Activated CD4-positive, alpha-beta memory T cell treated with anti-CD3 and anti-CD28 coated beads, Interleukin-2, amount 10 ng/mL, durations not matched to agents 7 days and 5 days (primary cell): ENCODE results near the gene EBI3. TPM values are rescaled to one million over a fixed set of nuclear protein-coding genes. Genes with fewer than 3 reads are reported as not detected.
"Not testable (repeated sequence)": the region's sequence is repeated elsewhere in the genome, so short reads cannot be mapped to it uniquely, and the experiment has no call there.

Source experiments
- CTCF ChIA-PET: fragments of 350-600 bp; sonication (Branson Sonifier 250); formaldehyde crosslinking; loops from one replicate; lab custom pipeline; 2021; ENCODE audit warnings: antibody characterized with exemption, inconsistent platforms; lab: Charles Lee
- POLR2A ChIA-PET: fragments of 350-600 bp; sonication (Branson Sonifier 250); formaldehyde crosslinking; loops from one replicate; lab custom pipeline; 2021; ENCODE audit warnings: antibody characterized with exemption; lab: Charles Lee
- DNase-seq: peaks from one replicate; pipeline ENCODE4 v3.0.0-alpha.2; 2020
- H3K27ac Mint-ChIP-seq: one replicate; pipeline ENCODE4 v1.8.0; 2021; ENCODE audit warnings: mild to moderate bottlenecking, mixed read lengths
- H3K27me3 Mint-ChIP-seq: one replicate; pipeline ENCODE4 v1.8.0; 2021; ENCODE audit warnings: mixed read lengths
- H3K36me3 Mint-ChIP-seq: one replicate; pipeline ENCODE4 v1.8.0; 2021; ENCODE audit warnings: low read depth, mixed read lengths
- H3K4me1 Mint-ChIP-seq: one replicate; pipeline ENCODE4 v1.8.0; 2021; ENCODE audit warnings: mixed read lengths
- H3K4me3 Mint-ChIP-seq: one replicate; pipeline ENCODE4 v1.8.0; 2021; ENCODE audit warnings: mild to moderate bottlenecking, mixed read lengths
- H3K9me3 Mint-ChIP-seq: one replicate; pipeline ENCODE4 v1.8.0; 2021; ENCODE audit warnings: mixed read lengths
- total RNA-seq, 2 experiments: library from RNA; stranded (reverse); gene quantifications; one replicate each; pipeline ENCODE4 v1.2.3, GENCODE V29; 2021

Gene EBI3
- total RNA-seq, 2 experiments from 2014 or later = 4.0 TPM

- not testable (repeated sequence) for DNase-seq, H3K27me3 Mint-ChIP-seq, H3K27ac Mint-ChIP-seq, H3K4me3 Mint-ChIP-seq, H3K9me3 Mint-ChIP-seq, H3K36me3 Mint-ChIP-seq, H3K4me1 Mint-ChIP-seq
- POLR2A ChIA-PET = interaction anchor here (0.6 to 1.5 kb wide), 4 partner anchors 13 to 170 kb away, joined by 3 to 9 read pairs (median 4); partner anchors contain the start of genes CHAF1A and YJU2
- CTCF ChIA-PET = interaction anchor here (0.5 to 2.3 kb wide), 8 partner anchors 10 to 342 kb away, joined by 3 to 7 read pairs (median 4); partner anchors contain the start of gene YJU2
These were observed 2.8 kb downstream of the EBI3 start for GRCh38 chr19:4232139-4232538.

GRCh38 chr19:4232614-4233281 lies 3.4 kb downstream of the EBI3 start:
- no peak overlapping the region for H3K4me3 Mint-ChIP-seq
- CTCF ChIA-PET = interaction anchor here (0.5 to 2.3 kb wide), 8 partner anchors 9 to 343 kb away, joined by 3 to 7 read pairs (median 4); partner anchors contain the start of gene YJU2
- no peaks in the 10 kb centered on the region for H3K27me3 Mint-ChIP-seq
- DNase-seq = no peak
- H3K27ac Mint-ChIP-seq = no peak overlapping the region
- peaks cover 2% of the 10 kb centered on the region for H3K4me1 Mint-ChIP-seq
- no peaks in the 10 kb centered on the region for H3K36me3 Mint-ChIP-seq
- no peaks in the 10 kb centered on the region for H3K9me3 Mint-ChIP-seq
- POLR2A ChIA-PET = interaction anchor here (0.8 to 1.5 kb wide), 3 partner anchors 14 to 169 kb away, joined by 3 to 9 read pairs (median 4); partner anchors contain the start of genes CHAF1A and YJU2

- no peaks in the 10 kb centered on the region for H3K27me3 Mint-ChIP-seq
- ChIA-PET CTCF (interaction anchor here (1.0 to 2.3 kb wide), 7 partner anchors 9 to 34 kb away, joined by 3 to 7 read pairs (median 5); partner anchors contain the start of gene YJU2), POLR2A (interaction anchor here (0.6 to 1.0 kb wide), 2 partner anchors 21 to 246 kb away, joined by 3 read pairs; no protein-coding TSS in a partner anchor)
- H3K36me3 Mint-ChIP-seq = no peaks in the 10 kb centered on the region
- no peak overlapping the region for H3K4me3 Mint-ChIP-seq
- H3K4me1 Mint-ChIP-seq = peaks cover 2% of the 10 kb centered on the region
- peak; percentile 77 for DNase-seq
- no peak overlapping the region for H3K27ac Mint-ChIP-seq
- no peaks in the 10 kb centered on the region for H3K9me3 Mint-ChIP-seq
These were observed 4.0 kb downstream of the EBI3 start for GRCh38 chr19:4233282-4233853.

- no peak for DNase-seq
- Mint-ChIP-seq H3K4me1 (peaks cover 2% of the 10 kb centered on the region), H3K27me3 (no peaks in the 10 kb centered on the region), H3K4me3 (no peak overlapping the region), H3K9me3 (no peaks in the 10 kb centered on the region), H3K36me3 (no peaks in the 10 kb centered on the region), H3K27ac (no peak overlapping the region)
- ChIA-PET POLR2A (interaction anchor here (1.3 kb wide), 1 partner anchor 13 kb away, joined by 4 read pairs; the partner anchor contains the start of gene YJU2), CTCF (interaction anchor here (0.6 to 1.7 kb wide), 4 partner anchors 10 to 150 kb away, joined by 5 read pairs; partner anchors contain the start of gene YJU2)
These were observed 5.0 kb downstream of the EBI3 start for GRCh38 chr19:4234142-4234861.

GRCh38 chr19:4234862-4235201 lies 5.5 kb downstream of the EBI3 start:
- H3K27me3 Mint-ChIP-seq = no peaks in the 10 kb centered on the region
- ChIA-PET POLR2A (interaction anchor here (1.3 kb wide), 1 partner anchor 12 kb away, joined by 4 read pairs; the partner anchor contains the start of gene YJU2), CTCF (interaction anchor here (1.4 to 1.7 kb wide), 2 partner anchors 9 to 12 kb away, joined by 5 read pairs; partner anchors contain the start of gene YJU2)
- no peaks in the 10 kb centered on the region for H3K9me3 Mint-ChIP-seq
- peaks cover 2% of the 10 kb centered on the region for H3K4me1 Mint-ChIP-seq
- H3K27ac Mint-ChIP-seq = no peak overlapping the region
- H3K4me3 Mint-ChIP-seq = no peak overlapping the region
- no peaks in the 10 kb centered on the region for H3K36me3 Mint-ChIP-seq
- no peak for DNase-seq

- H3K27me3 Mint-ChIP-seq, H3K4me3 Mint-ChIP-seq, H3K36me3 Mint-ChIP-seq, DNase-seq, H3K9me3 Mint-ChIP-seq, H3K4me1 Mint-ChIP-seq, CTCF ChIA-PET, H3K27ac Mint-ChIP-seq, POLR2A ChIA-PET: not testable (repeated sequence)
These were observed 8.2 kb downstream of the EBI3 start for GRCh38 chr19:4237510-4237909.

- no peak overlapping the region for H3K4me3 Mint-ChIP-seq
- H3K4me1 Mint-ChIP-seq = peaks cover 1% of the 10 kb centered on the region
- peaks cover 4% of the 10 kb centered on the region for H3K9me3 Mint-ChIP-seq
- POLR2A ChIA-PET = no interaction called here
- H3K27me3 Mint-ChIP-seq = peaks cover 4% of the 10 kb centered on the region
- CTCF ChIA-PET = interaction anchor here (0.6 kb wide), 1 partner anchor 134 kb away, joined by 4 read pairs; no protein-coding TSS in a partner anchor
- DNase-seq = no peak
- H3K27ac Mint-ChIP-seq = no peak overlapping the region
- H3K36me3 Mint-ChIP-seq = peaks cover 5% of the 10 kb centered on the region
These were observed 9.5 kb downstream of the EBI3 start for GRCh38 chr19:4238831-4239230.

GRCh38 chr19:4241824-4242430 lies 12.6 kb downstream of the EBI3 start:
- peaks cover 5% of the 10 kb centered on the region for H3K36me3 Mint-ChIP-seq
- H3K27me3 Mint-ChIP-seq = peaks cover 4% of the 10 kb centered on the region
- DNase-seq = no peak
- H3K9me3 Mint-ChIP-seq = peaks cover 4% of the 10 kb centered on the region
- H3K4me1 Mint-ChIP-seq = peaks cover 8% of the 10 kb centered on the region
- no peak overlapping the region for H3K4me3 Mint-ChIP-seq
- H3K27ac Mint-ChIP-seq = no peak overlapping the region
- ChIA-PET POLR2A (no interaction called here), CTCF (interaction anchor here (1.0 kb wide), 2 partner anchors 9 to 254 kb away, joined by 5 to 7 read pairs; no protein-coding TSS in a partner anchor)

GRCh38 chr19:4245938-4246337 lies 16.6 kb downstream of the EBI3 start:
- CTCF ChIA-PET, DNase-seq, H3K9me3 Mint-ChIP-seq, POLR2A ChIA-PET, H3K27me3 Mint-ChIP-seq: not testable (repeated sequence)
- peak overlapping the region; percentile 89 for H3K27ac Mint-ChIP-seq
- peak overlapping the region; percentile 80 for H3K4me3 Mint-ChIP-seq
- H3K36me3 Mint-ChIP-seq = peaks cover 26% of the 10 kb centered on the region
- peaks cover 19% of the 10 kb centered on the region for H3K4me1 Mint-ChIP-seq

GRCh38 chr19:4246767-4247593 lies 17.7 kb downstream of the EBI3 start, which contains the start of gene YJU2:
TSS of gene YJU2 (plus strand) at chr19:4247080. CDS start at chr19:4247147, 67 bp downstream.
- peak within 1 kb of the TSS; percentile 89 for H3K27ac Mint-ChIP-seq
- H3K27me3 Mint-ChIP-seq = peaks cover 2% of the 10 kb centered on the region
- ChIA-PET POLR2A (interaction anchor here (0.7 to 1.3 kb wide), 22 partner anchors 10 to 485 kb away, joined by 3 to 12 read pairs (median 4); partner anchors contain the start of genes CHAF1A, EBI3, EEF2 and HDGFL2), CTCF (interaction anchor here (0.6 to 1.3 kb wide), 12 partner anchors 13 to 1581 kb away, joined by 3 to 10 read pairs (median 4); partner anchors contain the start of genes CHAF1A, HDGFL2 and SH3GL1)
- peaks cover 2% of the 10 kb centered on the region for H3K9me3 Mint-ChIP-seq
- H3K4me1 Mint-ChIP-seq = peaks cover 19% of the 10 kb centered on the region
- H3K36me3 Mint-ChIP-seq = peaks cover 31% of the 10 kb centered on the region
- DNase-seq = peak; percentile 99
- H3K4me3 Mint-ChIP-seq = peak within 1 kb of the TSS; percentile 80

- H3K4me1 Mint-ChIP-seq = peaks cover 1% of the 10 kb centered on the region
- H3K27me3 Mint-ChIP-seq = no peaks in the 10 kb centered on the region
- H3K9me3 Mint-ChIP-seq = no peaks in the 10 kb centered on the region
- DNase-seq = no peak
- POLR2A ChIA-PET = interaction anchor here (0.7 kb wide), 1 partner anchor 10 kb away, joined by 3 read pairs; the partner anchor contains the start of gene YJU2
- H3K27ac Mint-ChIP-seq = no peak overlapping the region
- CTCF ChIA-PET = interaction anchor here (1.3 to 1.4 kb wide), 3 partner anchors 10 to 65 kb away, joined by 3 to 8 read pairs (median 4); no protein-coding TSS in a partner anchor
- peaks cover 54% of the 10 kb centered on the region for H3K36me3 Mint-ChIP-seq
- H3K4me3 Mint-ChIP-seq = no peak overlapping the region
These were observed 27.2 kb downstream of the EBI3 start for GRCh38 chr19:4256563-4256962.
